IMR-90 (cell line): ENCODE measurements around the gene LCN2. TPM values are rescaled to one million over a fixed set of nuclear protein-coding genes. Genes with fewer than 3 reads are reported as not detected.

Source experiments
- ATAC-seq: fragments of 200-7000 bp; cut with Tn5 transposase; 2 replicates; pipeline ENCODE4 v1.9.1; 2020; ENCODE audit warnings: low read depth, mild to moderate bottlenecking, moderate library complexity
- BruUV-seq: library from RNA; stranded (reverse); fragments of 400-500 nt; replicated peaks from 2 replicates; lab custom pipeline; 2021; lab: Mats Ljungman, UMichigan
- CTCF ChIA-PET: fragments of 300-600 bp; formaldehyde crosslinking; extraction: SDS; loops from one replicate; lab custom pipeline; 2021; ENCODE audit warnings: antibody characterized with exemption; lab: Yijun Ruan, JAX
- POLR2A ChIA-PET: fragments of 300-600 bp; sonication (Branson Sonifier 250); formaldehyde crosslinking; loops from one replicate; lab custom pipeline; 2022; ENCODE audit warnings: antibody characterized with exemption; ENCODE audit not compliant: unreplicated experiment; lab: Charles Lee
- DNase-seq: peaks from one replicate; pipeline ENCODE4 v3.0.0; 2013
- H2AFZ ChIP-seq: replicated peaks from 2 replicates; pipeline ENCODE3; 2013; ENCODE audit warnings: low read length, mild to moderate bottlenecking; ENCODE audit not compliant: poor library complexity
- H2AK5ac ChIP-seq: 2 replicates; pipeline ENCODE4 v1.6.1; 2013; ENCODE audit warnings: low read depth, low read length, inconsistent platforms
- H2AK9ac ChIP-seq: replicated peaks from 2 replicates; pipeline ENCODE3; 2013; ENCODE audit warnings: mild to moderate bottlenecking, low read depth, low read length, moderate library complexity; ENCODE audit not compliant: poor library complexity
- H2BK120ac ChIP-seq: 2 replicates; pipeline ENCODE4 v1.6.1; 2013; ENCODE audit warnings: low read depth, low read length, inconsistent platforms
- H2BK15ac ChIP-seq: 3 replicates; pipeline ENCODE4 v1.6.1; 2013; ENCODE audit warnings: low read depth, low read length, inconsistent platforms
- H2BK20ac ChIP-seq: 2 replicates; pipeline ENCODE4 v1.6.1; 2013; ENCODE audit warnings: low read depth, mild to moderate bottlenecking, inconsistent platforms, low read length, moderate library complexity
- H2BK5ac ChIP-seq: 2 replicates; pipeline ENCODE4 v1.6.1; 2013; ENCODE audit warnings: mild to moderate bottlenecking, low read depth, low read length, inconsistent platforms; ENCODE audit not compliant: poor library complexity, severe bottlenecking
- H3K14ac ChIP-seq: replicated peaks from 2 replicates; pipeline ENCODE4 v1.6.1; 2013; ENCODE audit warnings: low read depth, low read length, inconsistent platforms
- H3K18ac ChIP-seq: 2 replicates; pipeline ENCODE4 v1.6.1; 2013; ENCODE audit warnings: low read depth, low read length, control low read depth
- H3K23ac ChIP-seq: 2 replicates; pipeline ENCODE4 v1.6.1; 2013; ENCODE audit warnings: low read depth, low read length, inconsistent platforms
- H3K27ac ChIP-seq: 2 replicates; pipeline ENCODE4 v1.5.1; 2013; ENCODE audit warnings: mild to moderate bottlenecking, control low read depth, low read length; ENCODE audit not compliant: insufficient read depth
- H3K27me3 ChIP-seq: 2 replicates; pipeline ENCODE4 v1.6.1; 2013; ENCODE audit warnings: low read length; ENCODE audit not compliant: control insufficient read depth, insufficient read depth
- H3K36me3 ChIP-seq: 2 replicates; pipeline ENCODE4 v1.6.1; 2013; ENCODE audit warnings: low read length, mixed read lengths; ENCODE audit not compliant: control insufficient read depth, insufficient read depth
- H3K4ac ChIP-seq: 2 replicates; pipeline ENCODE4 v1.6.1; 2013; ENCODE audit warnings: low read depth, low read length, inconsistent platforms
- H3K4me1 ChIP-seq: 2 replicates; pipeline ENCODE4 v1.6.1; 2013; ENCODE audit warnings: low read length, mixed read lengths; ENCODE audit not compliant: control insufficient read depth, insufficient read depth
- H3K4me2 ChIP-seq: 2 replicates; pipeline ENCODE4 v1.6.1; 2013; ENCODE audit warnings: low read depth, mild to moderate bottlenecking, control low read depth, low read length, moderate library complexity
- H3K4me3 ChIP-seq: 2 replicates; pipeline ENCODE4 v1.5.1; 2013; ENCODE audit warnings: low read depth, mild to moderate bottlenecking, control low read depth, low read length, moderate library complexity; ENCODE audit not compliant: insufficient read depth
- H3K56ac ChIP-seq: 2 replicates; pipeline ENCODE4 v1.6.1; 2013; ENCODE audit warnings: low read length, inconsistent platforms; ENCODE audit not compliant: insufficient read depth; ENCODE audit errors: extremely low read depth
- H3K79me1 ChIP-seq, 2 experiments: 2 replicates each; pipeline ENCODE4 v1.6.1; 2013; ENCODE audit warnings: low read length in 2 of 2, inconsistent platforms in 1 of 2, low read depth in 1 of 2
- H3K9ac ChIP-seq: 2 replicates; pipeline ENCODE4 v1.6.1; 2013; ENCODE audit warnings: low read depth, low read length, control low read depth
- H3K9me1 ChIP-seq: 2 replicates; pipeline ENCODE4 v1.6.1; 2013; ENCODE audit warnings: low read length, inconsistent platforms; ENCODE audit not compliant: insufficient read depth
- H3K9me3 ChIP-seq: 2 replicates; pipeline ENCODE4 v1.6.1; 2013; ENCODE audit warnings: low read length; ENCODE audit not compliant: control insufficient read depth, insufficient read depth
- H4K20me1 ChIP-seq: 2 replicates; pipeline ENCODE4 v1.6.1; 2013; ENCODE audit warnings: low read length, inconsistent platforms; ENCODE audit not compliant: insufficient read depth
- H4K5ac ChIP-seq: 2 replicates; pipeline ENCODE4 v1.6.1; 2013; ENCODE audit warnings: mild to moderate bottlenecking, low read depth, low read length, control low read depth
- H4K8ac ChIP-seq, 2 experiments: 2 replicates each; pipeline ENCODE4 v1.6.1; 2013; ENCODE audit warnings: low read depth in 2 of 2, low read length in 2 of 2, control low read depth in 1 of 2, inconsistent platforms in 1 of 2
- H4K91ac ChIP-seq: 2 replicates; pipeline ENCODE4 v1.6.1; 2013; ENCODE audit warnings: low read depth, low read length, inconsistent platforms; ENCODE audit not compliant: insufficient read depth
- BHLHE40 ChIP-seq: fragments of 150-350 bp; IDR thresholded peaks from 2 replicates; pipeline ENCODE4 v1.6.1; 2016; ENCODE audit warnings: mild to moderate bottlenecking, low read depth, low read length
- CEBPB ChIP-seq: IDR thresholded peaks from 2 replicates; pipeline ENCODE4 v1.6.1; 2012; ENCODE audit warnings: low read depth, low read length, improper control_type of control experiment
- CHD1 ChIP-seq: IDR thresholded peaks from 2 replicates; pipeline ENCODE4 v1.6.1; 2012; ENCODE audit warnings: low read depth, low read length, improper control_type of control experiment
- CTCF ChIP-seq: conservative IDR thresholded peaks from 2 replicates; pipeline ENCODE4 v1.5.1; 2012; ENCODE audit warnings: mild to moderate bottlenecking, low read depth, low read length, improper control_type of control experiment
- ELK1 ChIP-seq: fragments of 150-350 bp; IDR thresholded peaks from 2 replicates; pipeline ENCODE4 v1.6.1; 2016; ENCODE audit warnings: low read depth, mild to moderate bottlenecking, low read length, moderate library complexity, borderline replicate concordance
- FOS ChIP-seq: fragments of 150-350 bp; IDR thresholded peaks from 2 replicates; pipeline ENCODE4 v1.6.1; 2016; ENCODE audit warnings: low read depth, low read length
- MAFK ChIP-seq: IDR thresholded peaks from 2 replicates; pipeline ENCODE4 v1.6.1; 2012; ENCODE audit warnings: low read depth, low read length, improper control_type of control experiment
- MAZ ChIP-seq: IDR thresholded peaks from 2 replicates; pipeline ENCODE4 v1.6.1; 2012; ENCODE audit warnings: low read depth, mild to moderate bottlenecking, low read length, improper control_type of control experiment, moderate library complexity, borderline replicate concordance
- MXI1 ChIP-seq: IDR thresholded peaks from 2 replicates; pipeline ENCODE4 v1.6.1; 2012; ENCODE audit warnings: low read depth, mild to moderate bottlenecking, low read length, moderate library complexity, borderline replicate concordance
- NFE2L2 ChIP-seq: fragments of 150-350 bp; IDR thresholded peaks from 2 replicates; pipeline ENCODE4 v1.6.1; 2016; ENCODE audit warnings: low read depth, mild to moderate bottlenecking, low read length
- POLR2A ChIP-seq: IDR thresholded peaks from 2 replicates; pipeline ENCODE4 v1.6.1; 2012; ENCODE audit warnings: mild to moderate bottlenecking, low read depth, low read length
- RAD21 ChIP-seq: IDR thresholded peaks from 2 replicates; pipeline ENCODE4 v1.6.1; 2012; ENCODE audit warnings: low read length, improper control_type of control experiment
- RCOR1 ChIP-seq: IDR thresholded peaks from 2 replicates; pipeline ENCODE4 v1.6.1; 2012; ENCODE audit warnings: mild to moderate bottlenecking, low read length, improper control_type of control experiment; ENCODE audit not compliant: insufficient replicate concordance
- RFX5 ChIP-seq: IDR thresholded peaks from 2 replicates; pipeline ENCODE4 v1.8.0; 2012; ENCODE audit warnings: low read depth, mild to moderate bottlenecking, low read length, moderate library complexity
- SMC3 ChIP-seq: fragments of 150-350 bp; IDR thresholded peaks from 2 replicates; pipeline ENCODE4 v1.6.1; 2016; ENCODE audit warnings: low read depth, mild to moderate bottlenecking, antibody characterized with exemption, low read length, moderate library complexity
- USF2 ChIP-seq: fragments of 150-350 bp; IDR thresholded peaks from 2 replicates; pipeline ENCODE4 v1.6.1; 2017; ENCODE audit warnings: mild to moderate bottlenecking, antibody characterized with exemption, low read length, low read depth
- WGBS, 2 experiments: methylation state at CpG; one replicate each; pipeline versions ENCODE4 v1.1.5 to v1.1.7; 2013; ENCODE audit warnings: missing lambda C conversion rate in 2 of 2; ENCODE audit not compliant: insufficient read length in 1 of 2; ENCODE audit errors: extremely low coverage in 2 of 2; 5-methylcytosine and 5-hydroxymethylcytosine counted together
- dilution Hi-C: fragments of 300-500 bp; cut with HindIII; formaldehyde crosslinking; loops from one replicate; pipeline ENCODE4 v1.14.3; 2018; ENCODE audit warnings: low sequenced_read_pairs; ENCODE audit not compliant: unreplicated experiment
- in situ Hi-C: fragments of 300-500 bp; cut with MboI; formaldehyde crosslinking; loops from 3 replicates; pipeline ENCODE4 v1.14.3; 2019; ENCODE audit warnings: low sequenced_read_pairs, inconsistent platforms, mixed read lengths
- intact Hi-C: fragments of 100-400 bp; cut with micrococcal nuclease; formaldehyde crosslinking; loops from 2 replicates; pipeline ENCODE4 v1.10.0; 2022
- polyA plus RNA-seq, 3 experiments: library from polyadenylated mRNA; depleted of rRNA; stranded (reverse); fragments of >200 nt; gene quantifications; 2 replicates each; pipeline ENCODE4 v1.2.3, GENCODE V29; 2012; ENCODE audit warnings: low replicate concordance in 1 of 3
- total RNA-seq: library from RNA; depleted of rRNA; stranded (reverse); fragments of >200 nt; gene quantifications from 2 replicates; pipeline ENCODE4 v1.2.3, GENCODE V29; 2012

Gene LCN2
- total and polyA plus RNA-seq, 2 of the 4 experiments (the other 2 are of a cell fraction): not detected

- Histone ChIP-seq H3K9me1 (no peaks in the 10 kb centered on the region), H3K14ac (no peak overlapping the region), H2BK120ac (no peak overlapping the region), H3K4me1 (no peaks in the 10 kb centered on the region), H4K91ac (no peak overlapping the region), H3K4me3 (no peak overlapping the region), H2BK20ac (no peak overlapping the region), H4K20me1 (peaks cover 20% of the 10 kb centered on the region), H3K79me1 (peaks cover 5 to 22% of the 10 kb centered on the region in 2 experiments; a peak in 1 of 4 replicates), H3K4ac (no peak overlapping the region), H3K4me2 (no peak overlapping the region), H2AK9ac (no peak overlapping the region), H3K9ac (no peak overlapping the region), H3K27me3 (no peaks in the 10 kb centered on the region), H3K23ac (no peak overlapping the region), H3K18ac (no peak overlapping the region), H3K27ac (no peak overlapping the region), H2BK5ac (no peak overlapping the region), H2AFZ (no peak overlapping the region), H3K36me3 (peaks cover 43% of the 10 kb centered on the region), H3K9me3 (no peaks in the 10 kb centered on the region), H4K5ac (no peak overlapping the region), H2AK5ac (no peak overlapping the region), H4K8ac (no peak overlapping the region), H3K56ac (no peak overlapping the region), H2BK15ac (no peak overlapping the region)
- dilution Hi-C loops: no loop called here
- no peak for ATAC-seq
- POLR2A ChIA-PET: no interaction called here
- in situ Hi-C loops: no loop called here
- intact Hi-C loops: no loop called here
- TF ChIP-seq RCOR1 (no peak), ELK1 (no peak), RFX5 (no peak), BHLHE40 (no peak), CHD1 (no peak), FOS (no peak), CEBPB (no peak), MAFK (no peak), MXI1 (no peak), CTCF (no peak), POLR2A (no peak), RAD21 (no peak), USF2 (no peak), SMC3 (no peak), NFE2L2 (no peak), MAZ (no peak)
- 67% methylated on average over 5 of the region's 20 CpGs; no CpG with 5 or more reads in 1 of the 2 experiments for WGBS, 2 experiments
- CTCF ChIA-PET: interaction anchor here (1.0 kb wide), 1 partner anchor 8 kb away, joined by 3 read pairs; no protein-coding TSS in a partner anchor
- BruUV-seq: no TSS peak
- DNase-seq: no peak
Measured at GRCh38 chr9:128109050-128109709, 40.1 kb upstream of the LCN2 start.
